DOHH2 (cell line): ENCODE results near the gene ZBED1.

Experiments used
- CTCF ChIP-seq: fragments of 200-600 bp; sonication (generic); IDR thresholded peaks from one replicate; pipeline ENCODE4 v1.5.1; 2014; ENCODE audit warnings: antibody characterized with exemption, mild to moderate bottlenecking, low read depth, low read length; ENCODE audit not compliant: poor library complexity, severe bottlenecking
- EZH2phosphoT487 ChIP-seq: fragments of 200-600 bp; sonication (generic); IDR thresholded peaks from 2 replicates; pipeline ENCODE4 v1.6.1; 2017; ENCODE audit warnings: borderline replicate concordance, mild to moderate bottlenecking, antibody characterized with exemption, low read length, moderate library complexity, mixed read lengths

GRCh38 chrX:2548711-2549423 lies 48.1 kb upstream of the ZBED1 start:
- no peak for TF ChIP-seq CTCF
- no peak for TF ChIP-seq EZH2phosphoT487
